K562 (cell line): ENCODE measurements around the gene MAP3K20. TPM values are rescaled to one million over a fixed set of nuclear protein-coding genes. Genes with fewer than 3 reads are reported as not detected.
A peak's percentile ranks its signal among the peaks of the same experiment; 100 is the strongest.

Experiments
- ARHGAP35 ChIP-seq: fragments of 450-650 bp; IDR thresholded peaks from 2 replicates; pipeline ENCODE4 v1.6.1; 2018; ENCODE audit not compliant: partially characterized antibody
- BRD9 ChIP-seq: fragments of 450-650 bp; IDR thresholded peaks from 2 replicates; pipeline ENCODE4 v1.6.1; 2018; ENCODE audit warnings: low read depth; ENCODE audit not compliant: partially characterized antibody
- BRF1 ChIP-seq: IDR thresholded peaks from 3 replicates; pipeline ENCODE4 v1.6.1; 2011; ENCODE audit warnings: borderline replicate concordance, mild to moderate bottlenecking; ENCODE audit not compliant: insufficient read length; ENCODE audit errors: extremely low read depth
- CCAR2 ChIP-seq: fragments of 200-400 bp; formaldehyde crosslinking; IDR thresholded peaks from 2 replicates; pipeline ENCODE4 v1.6.1; 2017; ENCODE audit warnings: mild to moderate bottlenecking, low read depth, low read length
- CEBPZ ChIP-seq: fragments of 150-350 bp; IDR thresholded peaks from 2 replicates; pipeline ENCODE4 v1.6.1; 2014; ENCODE audit warnings: low read depth, mild to moderate bottlenecking, low read length, borderline replicate concordance
- CTCFL ChIP-seq: IDR thresholded peaks from 2 replicates; pipeline ENCODE4 v1.6.1; 2011; ENCODE audit warnings: borderline replicate concordance, low read depth, mild to moderate bottlenecking, moderate library complexity, low read length; ENCODE audit not compliant: insufficient read depth, poor library complexity, severe bottlenecking
- FIP1L1 ChIP-seq: fragments of 200-400 bp; formaldehyde crosslinking; IDR thresholded peaks from 2 replicates; pipeline ENCODE4 v1.6.1; 2018; ENCODE audit warnings: mild to moderate bottlenecking, low read depth, low read length; ENCODE audit not compliant: poor library complexity, severe bottlenecking
- HDAC6 ChIP-seq: IDR thresholded peaks from 2 replicates; pipeline ENCODE4 v1.6.1; 2012; ENCODE audit warnings: low read depth, mild to moderate bottlenecking, control low read depth, inconsistent platforms, low read length, moderate library complexity
- JUN ChIP-seq, 2 experiments: sonication (generic) in 1 of 2; formaldehyde crosslinking in 1 of 2; IDR thresholded peaks; 2 replicates each; pipeline versions ENCODE4 v1.6.1 to v1.8.0; 2012 to 2022; ENCODE audit warnings: borderline replicate concordance in 2 of 2, mild to moderate bottlenecking in 2 of 2, improper control_type of control experiment in 1 of 2, low read depth in 1 of 2, low read length in 1 of 2, missing genetic modification reagents in 1 of 2
- KHSRP ChIP-seq: fragments of 450-650 bp; IDR thresholded peaks from 2 replicates; pipeline ENCODE4 v1.6.1; 2017
- MAFF ChIP-seq: IDR thresholded peaks from 2 replicates; pipeline ENCODE4 v1.6.1; 2012; ENCODE audit warnings: low read length, improper control_type of control experiment
- MNT ChIP-seq, 2 experiments: fragments of 450-650 bp; conservative IDR thresholded peaks; 2 replicates each; pipeline ENCODE4 v1.6.1; 2017; ENCODE audit warnings: mild to moderate bottlenecking in 2 of 2, moderate library complexity in 2 of 2
- NONO ChIP-seq, 2 experiments: fragments of 200-400 bp in 1 of 2; fragments of 450-650 bp in 1 of 2; formaldehyde crosslinking in 1 of 2; IDR thresholded peaks; 2 replicates each; pipeline ENCODE4 v1.6.1; 2017; ENCODE audit warnings: low read depth in 2 of 2, mild to moderate bottlenecking in 2 of 2, moderate library complexity in 2 of 2, low read length in 1 of 2
- NR2F6 ChIP-seq: fragments of 450-650 bp; formaldehyde crosslinking; IDR thresholded peaks from 2 replicates; pipeline ENCODE4 v1.4.0; 2020; ENCODE audit warnings: mild to moderate bottlenecking
- NUFIP1 ChIP-seq: fragments of 450-650 bp; IDR thresholded peaks from 2 replicates; pipeline ENCODE4 v1.6.1; 2018; ENCODE audit not compliant: partially characterized antibody
- TFE3 ChIP-seq: fragments of 450-650 bp; formaldehyde crosslinking; IDR thresholded peaks from 2 replicates; pipeline ENCODE4 v1.4.0; 2020; ENCODE audit warnings: mild to moderate bottlenecking, mixed read lengths
- ZC3H4 ChIP-seq: sonication (generic); formaldehyde crosslinking; IDR thresholded peaks from 2 replicates; pipeline ENCODE4 v1.9.0; 2021; ENCODE audit warnings: missing genetic modification reagents, borderline replicate concordance
- ZEB2 ChIP-seq: fragments of 450-650 bp; IDR thresholded peaks from 2 replicates; pipeline ENCODE4 v1.6.1; 2016
- ZNF445 ChIP-seq: fragments of 250-450 bp; sonication (Bioruptor Pico); IDR thresholded peaks from 2 replicates; pipeline ENCODE4 v1.4.0; 2020; ENCODE audit warnings: low read depth, mild to moderate bottlenecking, moderate library complexity
- polyA plus RNA-seq, 8 experiments: library from polyadenylated mRNA; depleted of rRNA in 4 of 8; stranded (reverse) in 5 of 8; unstranded in 3 of 8; fragments of >200 nt; fragmentation: Nextera tagmentation in 2 of 8; fragmentation: Illumina TruSeq in 1 of 8; extraction: Ambion mirVana in 2 of 8; extraction: Trizol in 1 of 8; gene quantifications; 2 replicates each; pipeline versions ENCODE4 v1.2.1 to v1.2.3, GENCODE V29; 2011 to 2014; ENCODE audit warnings: inconsistent platforms in 1 of 8, missing spikeins in 1 of 8
- total RNA-seq, 7 experiments: library from RNA; depleted of rRNA in 6 of 7; stranded (reverse); fragments of >200 nt in 6 of 7; fragmentation: Illumina TruSeq in 2 of 7; extraction: Trizol in 2 of 7; gene quantifications; 2 replicates each; pipeline versions ENCODE4 v1.2.1 to v1.2.3, GENCODE V29; 2011 to 2021; ENCODE audit warnings: low replicate concordance in 1 of 7

The MAP3K20 gene
- total and polyA plus RNA-seq, 9 of the 15 experiments (the other 6 are each of a cell fraction or from before 2014, with no cell fraction given): 9.8 to 34.2 (median 27.3) TPM

GRCh38 chr2:173298536-173299097, 223.0 kb downstream of the MAP3K20 start (continued):
- TF ChIP-seq BRF1 (no peak), MAFF (no peak), NONO (IDR thresholded peaks at IDR 0.05; ENCODE audit: low read depth in 2 of 2, low read length in 1 of 2) (no peak), HDAC6 (no peak), FIP1L1 (no peak), NUFIP1 (no peak), KHSRP (no peak), TFE3 (CRISPR knock-in tag) (no peak), CEBPZ (peak; percentile 32; the same call in 1 of the 2 replicates), CCAR2 (no peak), ARHGAP35 (no peak), ZNF445 (no peak), JUN (IDR thresholded peaks at IDR 0.05; ENCODE audit: borderline replicate concordance, low read depth, low read length) (peak; percentile 45; the same call in 1 of the 2 replicates), JUN (CRISPR knock-in tag; IDR thresholded peaks at IDR 0.05; ENCODE audit: borderline replicate concordance) (no peak), NR2F6 (CRISPR knock-in tag) (no peak), MNT (conservative IDR thresholded peaks at IDR 0.05) (no peak), ZEB2 (0 out of 2 replicates have a peak, but pooled peaks have one; percentile 29), BRD9 (no peak), CTCFL (no peak), ZC3H4 (CRISPR knock-in tag) (no peak)
